Tibial artery (tissue), 4 donors: ENCODE measurements around the gene ARHGEF11.

Experiments used
- DNase-seq, 2 donors: peaks; one replicate each; pipeline ENCODE4 v3.0.0-alpha.2; 2019
- H3K27ac ChIP-seq, 2 donors: fragments of 200-600 bp; sonication (generic) in 1 of 2; 1 replicate in 1 of 2; 2 replicates in 1 of 2; pipeline ENCODE4 v1.5.1; 2018 to 2019; ENCODE audit warnings: mild to moderate bottlenecking in 1 of 2
- H3K27me3 ChIP-seq, 2 donors: fragments of 200-600 bp; sonication (generic) in 1 of 2; one replicate each; pipeline versions ENCODE4 v1.5.1 to v1.6.0; 2016 to 2019
- H3K36me3 ChIP-seq, 3 donors: fragments of 200-600 bp; sonication (generic) in 2 of 3; one replicate each; pipeline ENCODE4 v1.5.1; 2016 to 2019; ENCODE audit warnings: mild to moderate bottlenecking in 2 of 3
- H3K4me1 ChIP-seq, 4 donors: fragments of 200-600 bp; sonication (generic) in 2 of 4; 1 replicate in 3 of 4; 2 replicates in 1 of 4; pipeline ENCODE4 v1.5.1; 2016 to 2019
- H3K4me3 ChIP-seq, 2 donors: fragments of 200-600 bp; sonication (generic) in 1 of 2; 1 replicate in 1 of 2; 2 replicates in 1 of 2; pipeline ENCODE4 v1.5.1; 2018 to 2019; ENCODE audit warnings: mild to moderate bottlenecking in 2 of 2
- H3K9me3 ChIP-seq, 3 donors: fragments of 200-600 bp; sonication (generic) in 1 of 3; one replicate each; pipeline ENCODE4 v1.5.1; 2016 to 2019
- CTCF ChIP-seq, 2 experiments: fragments of 200-600 bp in 1 of 2; fragments of 450-650 bp in 1 of 2; IDR thresholded peaks; one replicate each; pipeline ENCODE4 v1.5.1; 2017 to 2019; ENCODE audit warnings: antibody characterized with exemption in 2 of 2, mild to moderate bottlenecking in 1 of 2, moderate library complexity in 1 of 2
- intact Hi-C: fragments of 100-400 bp; cut with DNase I; formaldehyde crosslinking; loops from one replicate; pipeline ENCODE4 v1.15.0; 2023; ENCODE audit warnings: low total_unique reads

Gene ARHGEF11

DNA sequence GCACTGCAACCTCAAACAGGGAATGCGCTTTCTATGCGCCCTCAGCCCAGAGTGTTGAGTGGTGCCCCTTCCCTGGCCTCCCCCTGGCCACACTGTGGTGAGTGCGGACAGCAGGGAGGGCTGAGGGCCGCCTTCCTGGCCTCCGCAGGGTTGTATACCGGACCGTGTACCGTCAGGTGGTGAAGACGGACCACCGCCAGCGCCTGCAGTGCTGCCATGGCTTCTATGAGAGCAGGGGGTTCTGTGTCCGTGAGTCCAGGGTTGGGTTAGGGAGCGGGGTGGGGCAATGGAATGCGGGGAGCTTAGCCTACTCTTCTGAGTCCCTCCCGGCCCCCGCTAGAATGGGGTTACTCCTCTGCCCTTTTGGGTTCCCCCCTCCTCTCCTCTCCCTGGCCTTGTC is 140.4 kb downstream of the ARHGEF11 start:
- H3K4me1 ChIP-seq, result peaks cover 0 to 32% (median 19%) of the 10 kb centered on the region in 4 donors

GRCh38 chr1:156904187-156904959 is 141.2 kb downstream of the ARHGEF11 start:
- Histone ChIP-seq H3K4me1 (peaks cover 0 to 40% (median 26%) of the 10 kb centered on the region in 4 donors), H3K36me3 (peaks cover 25 to 57% (median 38%) of the 10 kb centered on the region in 3 donors), H3K27ac (no peak overlapping the region), H3K9me3 (no peaks in the 10 kb centered on the region), H3K27me3 (no peaks in the 10 kb centered on the region), H3K4me3 (no peak overlapping the region)
- TF ChIP-seq CTCF (IDR thresholded peaks at IDR 0.05), result no peak
- no peak for DNase-seq
- intact Hi-C loops, result no loop called here

More for the DNA sequence above, 140.4 kb downstream of the ARHGEF11 start:
- H3K27me3 ChIP-seq, result no peaks in the 10 kb centered on the region
- intact Hi-C loops, result no loop called here
- H3K4me3 ChIP-seq, result no peak overlapping the region
- H3K36me3 ChIP-seq, result peaks cover 32 to 65% (median 43%) of the 10 kb centered on the region in 3 donors
- H3K27ac ChIP-seq, result no peak overlapping the region
- no peak for DNase-seq
- no peak for TF ChIP-seq CTCF (IDR thresholded peaks at IDR 0.05)
- H3K9me3 ChIP-seq, result no peaks in the 10 kb centered on the region

DNA sequence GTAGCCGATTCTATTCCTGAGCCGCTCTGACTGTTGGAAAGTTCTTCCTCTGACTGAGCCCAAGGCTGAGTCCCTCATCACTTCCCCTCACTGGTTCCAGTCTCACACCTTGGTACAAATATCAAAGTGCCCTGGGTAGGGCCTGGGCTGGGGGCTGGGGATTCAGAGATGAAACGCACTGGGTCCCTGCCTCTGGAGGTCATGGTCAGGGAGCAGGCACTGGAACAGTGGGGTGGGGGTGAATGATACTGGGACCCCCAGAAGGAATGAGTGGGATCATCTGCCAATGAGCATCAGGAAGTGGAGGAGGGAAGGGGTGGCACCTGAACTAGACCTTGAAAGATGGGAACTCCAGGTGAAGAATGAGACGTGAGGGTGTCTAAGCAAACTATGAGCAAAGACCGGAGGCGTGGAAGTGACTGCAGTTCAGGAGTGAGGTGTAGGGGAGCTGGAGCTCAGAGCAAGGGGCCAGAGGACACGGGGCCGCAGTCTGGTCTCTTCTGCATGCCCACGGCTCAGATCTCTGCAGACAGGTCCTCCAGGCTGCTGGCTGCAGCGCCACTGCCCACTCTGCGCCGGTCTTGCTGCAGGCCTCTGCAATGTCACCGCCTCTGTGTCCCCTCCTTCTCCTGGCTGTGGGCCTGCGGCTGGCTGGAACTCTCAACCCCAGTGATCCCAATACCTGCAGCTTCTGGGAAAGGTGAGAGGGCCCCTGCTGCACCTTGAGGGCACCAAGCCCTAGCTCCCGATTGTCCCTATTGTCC is 142.0 kb downstream of the ARHGEF11 start:
- Histone ChIP-seq H3K9me3 (no peaks in the 10 kb centered on the region), H3K4me3 (no peak overlapping the region), H3K27ac (no peak overlapping the region), H3K36me3 (peaks cover 21 to 48% (median 32%) of the 10 kb centered on the region in 3 donors), H3K4me1 (peaks cover 0 to 49% (median 33%) of the 10 kb centered on the region in 4 donors), H3K27me3 (no peaks in the 10 kb centered on the region)
- intact Hi-C loops, result no loop called here
- DNase-seq, result no peak
- no peak for TF ChIP-seq CTCF (IDR thresholded peaks at IDR 0.05)

GRCh38 chr1:156901966-156902915 is 143.3 kb downstream of the ARHGEF11 start:
- intact Hi-C loops, result no loop called here
- DNase-seq, result no peak
- H3K36me3 ChIP-seq, result peaks cover 13 to 36% (median 20%) of the 10 kb centered on the region in 3 donors
- no peak overlapping the region for H3K4me3 ChIP-seq
- H3K4me1 ChIP-seq, result peaks cover 8 to 61% (median 44%) of the 10 kb centered on the region in 4 donors
- no peak for TF ChIP-seq CTCF (IDR thresholded peaks at IDR 0.05)
- no peaks in the 10 kb centered on the region for H3K27me3 ChIP-seq
- no peaks in the 10 kb centered on the region for H3K9me3 ChIP-seq
- H3K27ac ChIP-seq, result no peak overlapping the region

DNA sequence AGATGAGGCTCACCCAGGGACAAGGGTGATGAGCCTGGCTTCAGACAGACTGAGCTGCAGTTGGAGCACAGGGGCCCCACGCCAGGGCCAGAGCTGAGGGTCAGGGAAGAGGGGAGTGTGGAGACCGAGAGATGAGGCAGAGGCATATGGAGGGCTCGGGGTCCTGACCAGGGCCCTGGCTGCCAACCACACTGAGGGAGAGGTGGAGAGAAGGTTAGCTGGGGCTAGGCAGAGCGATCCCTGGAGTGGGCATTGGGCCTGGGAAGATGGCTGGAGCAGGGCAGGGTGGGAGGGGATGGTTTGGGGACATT is 144.0 kb downstream of the ARHGEF11 start:
- H3K27ac ChIP-seq, result no peak overlapping the region

More for the DNA sequence above, 144.0 kb downstream of the ARHGEF11 start:
- intact Hi-C loops, result no loop called here
- no peaks in the 10 kb centered on the region for H3K9me3 ChIP-seq
- H3K4me3 ChIP-seq, result no peak overlapping the region
- no peak for DNase-seq
- H3K4me1 ChIP-seq, result peaks cover 8 to 68% (median 51%) of the 10 kb centered on the region in 4 donors
- H3K27me3 ChIP-seq, result no peaks in the 10 kb centered on the region
- TF ChIP-seq CTCF (IDR thresholded peaks at IDR 0.05), result no peak
- H3K36me3 ChIP-seq, result peaks cover 9 to 29% (median 13%) of the 10 kb centered on the region in 3 donors
